ENCODE results near the gene FGB.

Gene FGB

DNA sequence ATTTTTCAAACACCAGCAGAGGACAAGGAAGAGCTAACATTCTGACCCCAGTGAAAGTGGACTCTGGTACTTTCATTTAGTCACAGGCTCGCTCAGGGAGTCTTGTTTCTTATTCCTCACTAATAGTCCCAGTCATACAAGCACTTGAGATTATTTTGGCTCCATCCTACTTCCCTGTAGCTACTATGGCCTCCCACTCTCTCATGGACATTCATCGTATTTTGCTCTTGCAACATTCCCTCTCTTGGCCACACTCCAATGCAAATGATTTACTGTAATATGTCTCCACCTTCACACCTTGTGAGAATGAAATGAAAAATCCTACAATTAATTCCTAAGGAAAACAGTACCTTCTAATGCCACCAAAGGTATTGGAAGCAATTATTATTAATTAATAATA is 33.9 kb upstream of the FGB start:
- no peak for DNase-seq (ENCODE audit: low read depth)
- H3K4me3 ChIP-seq (ENCODE audit: low read depth, low read length), result no peak overlapping the region
- TF ChIP-seq, protein P1, sequence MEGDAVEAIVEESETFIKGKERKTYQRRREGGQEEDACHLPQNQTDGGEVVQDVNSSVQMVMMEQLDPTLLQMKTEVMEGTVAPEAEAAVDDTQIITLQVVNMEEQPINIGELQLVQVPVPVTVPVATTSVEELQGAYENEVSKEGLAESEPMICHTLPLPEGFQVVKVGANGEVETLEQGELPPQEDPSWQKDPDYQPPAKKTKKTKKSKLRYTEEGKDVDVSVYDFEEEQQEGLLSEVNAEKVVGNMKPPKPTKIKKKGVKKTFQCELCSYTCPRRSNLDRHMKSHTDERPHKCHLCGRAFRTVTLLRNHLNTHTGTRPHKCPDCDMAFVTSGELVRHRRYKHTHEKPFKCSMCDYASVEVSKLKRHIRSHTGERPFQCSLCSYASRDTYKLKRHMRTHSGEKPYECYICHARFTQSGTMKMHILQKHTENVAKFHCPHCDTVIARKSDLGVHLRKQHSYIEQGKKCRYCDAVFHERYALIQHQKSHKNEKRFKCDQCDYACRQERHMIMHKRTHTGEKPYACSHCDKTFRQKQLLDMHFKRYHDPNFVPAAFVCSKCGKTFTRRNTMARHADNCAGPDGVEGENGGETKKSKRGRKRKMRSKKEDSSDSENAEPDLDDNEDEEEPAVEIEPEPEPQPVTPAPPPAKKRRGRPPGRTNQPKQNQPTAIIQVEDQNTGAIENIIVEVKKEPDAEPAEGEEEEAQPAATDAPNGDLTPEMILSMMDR (IDR thresholded peaks at IDR 0.05; ENCODE audit: control insufficient read depth, extremely low read depth, insufficient read depth), result no peak

DNA sequence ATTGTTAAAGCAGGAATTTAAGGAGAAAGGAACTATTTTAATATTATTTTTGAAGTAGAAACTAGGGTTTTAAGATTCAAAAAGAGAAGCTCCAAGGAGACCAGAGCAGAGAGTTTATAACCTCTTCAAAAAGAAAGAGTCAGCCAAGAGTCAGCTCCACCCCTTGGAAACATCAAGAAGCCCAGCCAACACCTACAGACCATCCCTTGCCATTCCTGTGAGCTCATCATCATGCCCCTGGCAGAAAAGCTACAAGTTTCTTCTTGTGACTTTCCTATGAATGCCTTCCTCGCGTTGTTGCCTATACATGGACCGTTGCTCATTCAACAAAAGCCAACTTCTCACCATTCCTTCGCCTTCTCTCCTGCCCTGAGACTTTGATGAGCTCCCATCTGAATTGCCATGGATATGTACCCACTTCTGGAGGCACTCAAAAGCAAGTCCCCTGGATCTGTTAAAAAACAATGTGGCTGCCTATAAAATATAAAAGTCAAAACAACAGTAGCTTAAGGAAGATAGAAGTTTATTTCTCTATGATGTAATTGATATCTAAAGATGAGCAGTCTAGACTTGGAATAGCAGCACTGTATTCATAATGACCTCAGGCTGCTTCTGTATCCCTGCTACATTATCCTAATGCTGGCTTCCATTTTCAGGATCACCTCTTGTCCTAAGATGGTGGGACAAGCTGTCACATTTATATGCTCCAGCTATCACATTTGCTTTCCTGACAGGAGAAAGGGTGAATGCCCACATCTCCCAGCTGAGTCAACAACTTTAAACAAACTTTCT is 32.9 kb upstream of the FGB start:
- TF ChIP-seq, protein P1 (IDR thresholded peaks at IDR 0.05; ENCODE audit: control insufficient read depth, extremely low read depth, insufficient read depth), result no peak
- no peak for DNase-seq (ENCODE audit: low read depth)
- no peak overlapping the region for H3K4me3 ChIP-seq (ENCODE audit: low read depth, low read length)

DNA sequence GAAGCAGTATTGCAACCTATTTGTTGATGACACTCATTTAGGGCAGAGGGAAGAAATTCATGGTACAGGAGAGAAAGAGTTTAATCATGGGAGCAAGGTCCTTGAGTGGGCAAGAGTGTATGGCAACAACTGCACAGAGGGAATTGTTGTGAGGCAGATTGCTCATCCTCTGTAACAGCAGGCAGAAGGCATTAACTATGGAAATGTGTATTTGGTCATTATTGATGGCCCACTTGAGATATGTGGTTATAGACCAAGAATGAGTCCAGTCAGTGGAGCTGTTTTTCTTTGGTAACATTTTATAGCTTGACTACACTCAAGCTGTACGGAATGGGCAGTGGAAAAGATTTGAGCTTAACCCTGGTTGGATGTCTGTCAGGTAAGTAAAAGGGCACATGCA is 28.5 kb upstream of the FGB start:
- TF ChIP-seq, protein P1 (IDR thresholded peaks at IDR 0.05; ENCODE audit: control insufficient read depth, extremely low read depth, insufficient read depth), result no peak
- DNase-seq (ENCODE audit: low read depth), result no peak
- no peak overlapping the region for H3K4me3 ChIP-seq (ENCODE audit: low read depth, low read length)

DNA sequence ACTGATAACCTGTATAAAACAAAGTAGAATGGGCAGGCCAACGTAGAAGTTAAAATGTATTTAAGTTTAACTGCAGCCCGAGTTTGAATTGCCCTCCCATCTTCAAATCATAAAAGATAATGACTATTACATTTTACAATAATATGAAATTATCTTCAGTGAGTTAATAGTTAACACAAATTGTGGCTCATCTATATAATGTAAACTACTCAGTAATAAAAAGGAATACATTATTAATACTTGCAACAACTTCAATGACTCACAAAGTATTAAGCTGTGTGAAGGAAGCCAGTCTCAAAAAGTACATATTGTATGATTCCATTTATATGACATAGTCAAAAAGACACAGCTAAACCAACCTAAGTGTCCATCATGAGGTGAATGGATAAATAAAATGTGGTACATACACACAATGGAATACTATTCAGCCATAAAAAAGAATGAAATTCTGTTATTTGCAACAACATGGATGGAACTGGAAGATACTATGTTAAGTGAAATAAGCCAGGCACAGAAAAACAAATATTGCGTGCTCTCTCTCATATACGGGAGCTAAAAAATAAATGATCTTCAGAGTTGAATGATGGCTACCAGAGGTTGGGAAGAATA is 20.4 kb upstream of the FGB start:
- DNase-seq (ENCODE audit: low read depth), result no peak
- TF ChIP-seq, protein P1 (IDR thresholded peaks at IDR 0.05; ENCODE audit: control insufficient read depth, extremely low read depth, insufficient read depth), result no peak
- H3K4me3 ChIP-seq (ENCODE audit: low read depth, low read length), result no peak overlapping the region

DNA sequence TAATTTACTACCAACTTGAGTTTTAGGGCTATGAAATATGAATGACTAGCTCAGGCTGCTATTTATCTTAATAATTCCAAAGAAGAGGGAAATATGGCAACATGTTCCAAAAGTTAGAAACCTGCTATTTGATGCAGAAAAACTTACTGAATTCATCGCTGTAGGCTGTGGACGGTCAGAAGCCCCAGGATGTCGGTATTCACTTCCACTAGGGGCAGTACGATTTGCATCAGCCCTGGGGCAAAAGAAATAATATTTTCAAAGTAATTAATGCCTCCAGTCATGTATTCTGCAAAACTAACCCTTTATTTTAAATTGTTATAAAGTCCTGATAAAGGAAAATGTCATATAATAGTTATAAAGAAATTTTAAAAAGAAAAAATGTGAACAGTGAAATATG is 17.1 kb upstream of the FGB start:
- TF ChIP-seq, protein P1 (IDR thresholded peaks at IDR 0.05; ENCODE audit: control insufficient read depth, extremely low read depth, insufficient read depth), result no peak
- no peak for DNase-seq (ENCODE audit: low read depth)
- H3K4me3 ChIP-seq (ENCODE audit: low read depth, low read length), result no peak overlapping the region

DNA sequence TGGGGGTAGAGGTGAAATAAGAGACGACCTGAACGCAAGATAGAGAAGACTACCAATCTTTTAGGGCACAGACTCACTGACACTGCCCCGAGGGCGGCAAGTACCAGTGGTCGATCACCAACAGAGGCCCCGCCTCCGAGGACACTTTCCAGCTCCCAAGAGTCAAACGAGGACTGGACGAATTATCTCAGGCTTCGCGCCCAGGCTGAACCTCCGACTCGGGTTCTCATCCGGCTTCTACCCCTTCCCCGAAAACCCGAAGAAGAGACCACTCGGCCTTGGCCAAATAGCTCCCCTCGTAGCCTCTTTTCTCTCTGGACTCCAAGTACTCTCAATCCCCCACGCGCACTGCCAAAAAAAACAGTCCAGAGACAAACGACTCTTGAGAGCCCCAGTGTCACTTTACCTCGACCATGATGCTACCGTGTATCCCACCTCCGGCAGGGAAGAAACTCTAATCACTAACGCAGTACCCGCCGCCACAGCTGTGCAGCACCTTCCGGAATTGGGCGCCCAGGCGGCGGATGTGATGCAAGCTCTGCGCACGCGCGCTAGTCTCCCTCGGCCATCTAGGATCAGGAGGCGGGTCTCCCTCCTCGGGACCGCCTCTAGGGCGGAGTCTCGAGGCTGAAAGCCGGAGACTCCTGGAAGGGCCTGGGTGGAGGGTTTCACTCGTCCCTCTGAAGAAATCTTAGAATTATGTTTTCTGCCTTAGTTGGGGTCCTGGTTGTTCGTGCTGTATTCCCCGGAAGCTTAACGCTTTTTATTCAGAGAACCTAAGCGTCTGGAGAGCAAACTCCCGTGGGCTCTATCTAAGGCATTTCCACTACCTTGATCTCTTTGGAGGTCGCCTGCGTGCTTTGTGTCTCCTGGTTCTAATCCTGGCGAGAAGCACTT is 12.7 kb upstream of the FGB start, which contains the start of gene PLRG1:
Gene PLRG1 (minus strand): TSS at position 507 of the 897 bp plus-strand sequence. CDS start 92 bp downstream, at position 415.
- TF ChIP-seq, protein P1 (IDR thresholded peaks at IDR 0.05; ENCODE audit: control insufficient read depth, extremely low read depth, insufficient read depth), result no peak
- peak; percentile 67 for DNase-seq (ENCODE audit: low read depth)

More for the DNA sequence above, 12.7 kb upstream of the FGB start, which contains the start of gene PLRG1:
- peak within 1 kb of the TSS; percentile 98 for H3K4me3 ChIP-seq (ENCODE audit: low read depth, low read length)

All from LNCaP clone FGC (cell line).